ENCODE measurements around the gene PEX10.

The PEX10 gene

GRCh38 chr1:2400950-2401649 lies 11.3 kb downstream of the PEX10 start:
- Histone ChIP-seq H3K4me3 (ENCODE audit: low read depth in 1 of 5, low read length in 5 of 5) (no peak overlapping the region), H3K9me3 (ENCODE audit: control insufficient read depth in 5 of 5, low read length in 5 of 5) (no peaks in the 10 kb centered on the region), H3K27ac (ENCODE audit: low read depth, low read length) (no peak overlapping the region), H3K36me3 (ENCODE audit: control insufficient read depth in 5 of 5, insufficient read depth in 5 of 5, low read length in 5 of 5) (peaks cover 3 to 93% (median 91%) of the 10 kb centered on the region in 5 donors), H3K4me1 (ENCODE audit: control insufficient read depth in 5 of 5, insufficient read depth in 5 of 5, low read length in 5 of 5) (peaks cover 0 to 24% (median 11%) of the 10 kb centered on the region in 5 donors), H3K27me3 (ENCODE audit: control insufficient read depth in 5 of 5, insufficient read depth in 4 of 5, low read length in 5 of 5) (no peaks in the 10 kb centered on the region), H3K9ac (ENCODE audit: low read length in 5 of 5) (no peak overlapping the region)

DNA sequence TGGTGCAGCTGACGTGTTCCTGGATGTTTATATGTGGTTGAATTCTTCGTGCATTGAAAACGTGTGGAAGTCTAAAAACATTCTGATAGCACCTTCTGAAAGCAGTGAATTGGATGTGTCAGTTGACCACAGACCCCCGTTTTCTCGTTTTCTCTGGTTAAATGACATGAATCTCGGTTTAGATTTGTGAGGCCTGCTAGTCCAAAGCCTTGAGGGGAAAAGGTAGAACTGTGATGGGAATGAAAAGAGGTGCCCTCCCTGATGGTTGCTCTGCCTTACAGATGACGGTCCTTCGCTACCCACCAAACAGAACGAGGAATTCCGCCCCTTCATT lies 11.8 kb downstream of the PEX10 start:
- no peak overlapping the region for H3K27ac ChIP-seq (ENCODE audit: low read depth, low read length)
- H3K4me3 ChIP-seq (ENCODE audit: low read depth in 1 of 5, low read length in 5 of 5): no peak overlapping the region
- H3K27me3 ChIP-seq (ENCODE audit: control insufficient read depth in 5 of 5, insufficient read depth in 4 of 5, low read length in 5 of 5): peaks cover 0 to 2% (median 0%) of the 10 kb centered on the region in 5 donors
- no peaks in the 10 kb centered on the region for H3K9me3 ChIP-seq (ENCODE audit: control insufficient read depth in 5 of 5, low read length in 5 of 5)
- peaks cover 3 to 94% (median 87%) of the 10 kb centered on the region in 5 donors for H3K36me3 ChIP-seq (ENCODE audit: control insufficient read depth in 5 of 5, insufficient read depth in 5 of 5, low read length in 5 of 5)
- no peak overlapping the region for H3K9ac ChIP-seq (ENCODE audit: low read length in 5 of 5)
- H3K4me1 ChIP-seq (ENCODE audit: control insufficient read depth in 5 of 5, insufficient read depth in 5 of 5, low read length in 5 of 5): peaks cover 0 to 24% (median 11%) of the 10 kb centered on the region in 5 donors

DNA sequence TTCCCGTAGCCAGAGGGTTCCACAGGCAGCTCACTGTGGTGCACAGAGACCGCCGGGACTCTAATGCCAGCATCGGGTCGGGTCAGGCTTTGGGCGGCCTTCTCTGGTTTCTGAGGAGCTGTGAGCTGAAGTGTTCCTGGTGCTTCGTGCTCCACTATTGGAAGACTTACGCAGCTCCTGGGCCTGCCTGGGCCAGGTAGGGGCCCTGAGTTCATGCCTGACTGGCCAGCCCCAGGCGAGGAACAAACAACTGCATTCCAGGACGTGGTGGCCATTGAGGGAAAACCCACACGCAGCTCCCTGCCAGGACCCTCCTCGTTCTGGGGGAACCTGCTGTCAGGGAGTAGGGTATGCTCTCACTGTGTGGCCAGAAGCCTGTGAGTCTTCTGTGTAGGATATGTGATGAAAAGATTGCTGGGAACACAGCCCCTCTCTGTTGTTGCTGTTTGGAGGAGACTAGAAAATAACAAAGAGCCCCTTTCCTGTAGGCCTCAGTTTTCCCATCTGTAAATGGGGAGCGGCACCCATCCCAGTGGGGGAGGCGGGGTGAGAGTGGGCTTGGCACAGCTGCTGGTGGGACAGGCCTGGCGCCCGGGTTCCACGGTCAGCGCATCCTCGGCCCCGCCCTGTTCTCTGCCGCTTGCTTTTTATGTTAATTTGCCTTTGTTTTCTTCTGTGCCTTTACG lies 12.3 kb downstream of the PEX10 start:
- Histone ChIP-seq H3K36me3 (ENCODE audit: control insufficient read depth in 5 of 5, insufficient read depth in 5 of 5, low read length in 5 of 5) (peaks cover 3 to 93% (median 86%) of the 10 kb centered on the region in 5 donors), H3K9ac (ENCODE audit: low read length in 5 of 5) (peak overlapping the region in 2 of 5 donors; percentile 10 to 49)

GRCh38 chr1:2398871-2399270 lies 13.5 kb downstream of the PEX10 start:
- Histone ChIP-seq H3K27me3 (ENCODE audit: control insufficient read depth in 5 of 5, insufficient read depth in 4 of 5, low read length in 5 of 5) (peaks cover 0 to 5% (median 0%) of the 10 kb centered on the region in 5 donors), H3K9ac (ENCODE audit: low read length in 5 of 5) (peak overlapping the region in 1 of 5 donors; percentile 49), H3K4me3 (ENCODE audit: low read depth in 1 of 5, low read length in 5 of 5) (no peak overlapping the region), H3K9me3 (ENCODE audit: control insufficient read depth in 5 of 5, low read length in 5 of 5) (peaks cover 0 to 2% (median 0%) of the 10 kb centered on the region in 5 donors), H3K27ac (ENCODE audit: low read depth, low read length) (no peak overlapping the region), H3K36me3 (ENCODE audit: control insufficient read depth in 5 of 5, insufficient read depth in 5 of 5, low read length in 5 of 5) (peaks cover 3 to 92% (median 79%) of the 10 kb centered on the region in 5 donors), H3K4me1 (ENCODE audit: control insufficient read depth in 5 of 5, insufficient read depth in 5 of 5, low read length in 5 of 5) (peaks cover 4 to 33% (median 19%) of the 10 kb centered on the region in 5 donors)

More for the DNA sequence above, 12.3 kb downstream of the PEX10 start:
- Histone ChIP-seq H3K4me1 (ENCODE audit: control insufficient read depth in 5 of 5, insufficient read depth in 5 of 5, low read length in 5 of 5) (peaks cover 0 to 24% (median 12%) of the 10 kb centered on the region in 5 donors), H3K4me3 (ENCODE audit: low read depth in 1 of 5, low read length in 5 of 5) (no peak overlapping the region), H3K27ac (ENCODE audit: low read depth, low read length) (no peak overlapping the region), H3K27me3 (ENCODE audit: control insufficient read depth in 5 of 5, insufficient read depth in 4 of 5, low read length in 5 of 5) (peaks cover 0 to 5% (median 0%) of the 10 kb centered on the region in 5 donors), H3K9me3 (ENCODE audit: control insufficient read depth in 5 of 5, low read length in 5 of 5) (peaks cover 0 to 2% (median 0%) of the 10 kb centered on the region in 5 donors)

DNA sequence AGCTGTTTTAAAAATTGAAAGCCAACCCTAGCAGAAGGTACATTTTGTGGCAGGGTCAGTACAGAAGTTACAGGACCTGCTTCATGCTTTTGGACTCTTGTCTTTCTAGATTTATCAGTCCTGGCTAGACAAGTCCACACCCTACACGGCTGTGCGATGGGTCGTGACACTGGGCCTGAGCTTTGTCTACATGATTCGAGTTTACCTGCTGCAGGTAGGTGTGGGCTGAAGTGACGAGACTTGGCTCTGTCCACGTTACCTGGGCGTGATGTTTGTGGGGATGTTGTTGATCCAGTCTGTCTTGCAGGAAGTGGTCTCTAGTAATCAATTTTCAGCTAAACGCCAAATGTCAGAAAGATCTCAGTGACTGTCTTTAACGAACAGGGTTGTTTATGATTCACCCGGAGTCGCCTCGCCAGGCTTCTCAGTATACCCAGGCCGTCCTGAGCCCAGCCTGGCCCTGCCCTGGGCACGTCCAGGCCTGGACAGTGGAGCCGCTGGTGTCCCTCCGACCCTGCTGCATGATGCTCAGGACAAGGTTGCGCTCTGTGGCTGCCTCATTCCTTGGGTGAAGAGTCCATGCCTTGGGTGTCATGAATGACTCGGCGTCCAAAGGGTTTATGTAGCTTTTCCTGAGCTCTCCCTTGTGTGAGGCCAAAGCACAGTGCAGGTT lies 15.2 kb downstream of the PEX10 start:
- peaks cover 3 to 84% (median 71%) of the 10 kb centered on the region in 5 donors for H3K36me3 ChIP-seq (ENCODE audit: control insufficient read depth in 5 of 5, insufficient read depth in 5 of 5, low read length in 5 of 5)
- peaks cover 20 to 51% (median 36%) of the 10 kb centered on the region in 5 donors for H3K4me1 ChIP-seq (ENCODE audit: control insufficient read depth in 5 of 5, insufficient read depth in 5 of 5, low read length in 5 of 5)
- H3K9me3 ChIP-seq (ENCODE audit: control insufficient read depth in 5 of 5, low read length in 5 of 5): peaks cover 0 to 2% (median 0%) of the 10 kb centered on the region in 5 donors
- H3K4me3 ChIP-seq (ENCODE audit: low read depth in 1 of 5, low read length in 5 of 5): no peak overlapping the region
- no peak overlapping the region for H3K9ac ChIP-seq (ENCODE audit: low read length in 5 of 5)
- H3K27ac ChIP-seq (ENCODE audit: low read depth, low read length): no peak overlapping the region
- H3K27me3 ChIP-seq (ENCODE audit: control insufficient read depth in 5 of 5, insufficient read depth in 4 of 5, low read length in 5 of 5): peaks cover 0 to 5% (median 0%) of the 10 kb centered on the region in 5 donors

DNA sequence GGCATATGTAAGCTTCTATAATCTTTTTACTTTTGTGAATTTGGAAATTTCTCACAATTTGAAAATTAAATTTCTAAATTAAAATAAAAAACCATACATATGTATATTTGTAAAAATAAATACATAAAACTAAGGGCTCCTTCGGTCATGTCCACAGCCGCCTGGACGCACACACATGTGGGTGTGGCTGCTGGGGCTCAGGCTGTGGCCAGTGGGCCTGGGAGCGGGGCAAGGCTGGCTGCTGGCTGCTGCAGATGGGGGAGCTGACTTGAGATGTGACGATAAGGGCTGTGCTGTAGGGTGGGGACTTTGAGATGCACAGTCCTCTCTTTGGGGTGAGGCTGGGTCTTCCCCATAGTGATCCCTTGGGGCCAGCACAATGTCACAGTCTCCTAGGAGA lies 15.9 kb downstream of the PEX10 start:
- H3K4me3 ChIP-seq (ENCODE audit: low read depth in 1 of 5, low read length in 5 of 5): no peak overlapping the region
- no peak overlapping the region for H3K9ac ChIP-seq (ENCODE audit: low read length in 5 of 5)
- peaks cover 0 to 5% (median 0%) of the 10 kb centered on the region in 5 donors for H3K27me3 ChIP-seq (ENCODE audit: control insufficient read depth in 5 of 5, insufficient read depth in 4 of 5, low read length in 5 of 5)
- H3K4me1 ChIP-seq (ENCODE audit: control insufficient read depth in 5 of 5, insufficient read depth in 5 of 5, low read length in 5 of 5): peaks cover 20 to 51% (median 37%) of the 10 kb centered on the region in 5 donors
- no peak overlapping the region for H3K27ac ChIP-seq (ENCODE audit: low read depth, low read length)
- H3K36me3 ChIP-seq (ENCODE audit: control insufficient read depth in 5 of 5, insufficient read depth in 5 of 5, low read length in 5 of 5): peaks cover 3 to 77% (median 64%) of the 10 kb centered on the region in 5 donors
- H3K9me3 ChIP-seq (ENCODE audit: control insufficient read depth in 5 of 5, low read length in 5 of 5): peaks cover 0 to 2% (median 0%) of the 10 kb centered on the region in 5 donors

GRCh38 chr1:2396059-2396458 lies 16.3 kb downstream of the PEX10 start:
- peaks cover 3 to 75% (median 63%) of the 10 kb centered on the region in 5 donors for H3K36me3 ChIP-seq (ENCODE audit: control insufficient read depth in 5 of 5, insufficient read depth in 5 of 5, low read length in 5 of 5)

GRCh38 chr1:2395245-2395644 lies 17.1 kb downstream of the PEX10 start:
- H3K4me3 ChIP-seq (ENCODE audit: low read depth in 1 of 5, low read length in 5 of 5): no peak overlapping the region
- H3K9ac ChIP-seq (ENCODE audit: low read length in 5 of 5): peak overlapping the region in 1 of 5 donors; percentile 82
- H3K27ac ChIP-seq (ENCODE audit: low read depth, low read length): no peak overlapping the region
- peaks cover 0 to 68% (median 56%) of the 10 kb centered on the region in 5 donors for H3K36me3 ChIP-seq (ENCODE audit: control insufficient read depth in 5 of 5, insufficient read depth in 5 of 5, low read length in 5 of 5)
- H3K27me3 ChIP-seq (ENCODE audit: control insufficient read depth in 5 of 5, insufficient read depth in 4 of 5, low read length in 5 of 5): peaks cover 0 to 5% (median 0%) of the 10 kb centered on the region in 5 donors
- H3K4me1 ChIP-seq (ENCODE audit: control insufficient read depth in 5 of 5, insufficient read depth in 5 of 5, low read length in 5 of 5): peaks cover 20 to 62% (median 48%) of the 10 kb centered on the region in 5 donors
- peaks cover 0 to 2% (median 0%) of the 10 kb centered on the region in 5 donors for H3K9me3 ChIP-seq (ENCODE audit: control insufficient read depth in 5 of 5, low read length in 5 of 5)

More at GRCh38 chr1:2396059-2396458, 16.3 kb downstream of the PEX10 start:
- peaks cover 0 to 2% (median 0%) of the 10 kb centered on the region in 5 donors for H3K9me3 ChIP-seq (ENCODE audit: control insufficient read depth in 5 of 5, low read length in 5 of 5)
- peaks cover 20 to 54% (median 39%) of the 10 kb centered on the region in 5 donors for H3K4me1 ChIP-seq (ENCODE audit: control insufficient read depth in 5 of 5, insufficient read depth in 5 of 5, low read length in 5 of 5)
- H3K9ac ChIP-seq (ENCODE audit: low read length in 5 of 5): peak overlapping the region in 1 of 5 donors; percentile 82
- H3K27me3 ChIP-seq (ENCODE audit: control insufficient read depth in 5 of 5, insufficient read depth in 4 of 5, low read length in 5 of 5): peaks cover 0 to 5% (median 0%) of the 10 kb centered on the region in 5 donors
- no peak overlapping the region for H3K27ac ChIP-seq (ENCODE audit: low read depth, low read length)
- no peak overlapping the region for H3K4me3 ChIP-seq (ENCODE audit: low read depth in 1 of 5, low read length in 5 of 5)

GRCh38 chr1:2394761-2395160 lies 17.6 kb downstream of the PEX10 start:
- Histone ChIP-seq H3K27ac (ENCODE audit: low read depth, low read length) (no peak overlapping the region), H3K9me3 (ENCODE audit: control insufficient read depth in 5 of 5, low read length in 5 of 5) (peaks cover 0 to 2% (median 0%) of the 10 kb centered on the region in 5 donors), H3K27me3 (ENCODE audit: control insufficient read depth in 5 of 5, insufficient read depth in 4 of 5, low read length in 5 of 5) (peaks cover 0 to 5% (median 0%) of the 10 kb centered on the region in 5 donors), H3K4me1 (ENCODE audit: control insufficient read depth in 5 of 5, insufficient read depth in 5 of 5, low read length in 5 of 5) (peaks cover 20 to 63% (median 50%) of the 10 kb centered on the region in 5 donors), H3K4me3 (ENCODE audit: low read depth in 1 of 5, low read length in 5 of 5) (no peak overlapping the region), H3K36me3 (ENCODE audit: control insufficient read depth in 5 of 5, insufficient read depth in 5 of 5, low read length in 5 of 5) (peaks cover 0 to 63% (median 51%) of the 10 kb centered on the region in 5 donors), H3K9ac (ENCODE audit: low read length in 5 of 5) (peak overlapping the region in 1 of 5 donors; percentile 82)
